IMR-90 (cell line): ENCODE results near the gene FOXP1.

ENCODE experiments used
- BHLHE40 ChIP-seq: fragments of 150-350 bp; IDR thresholded peaks from 2 replicates; pipeline ENCODE4 v1.6.1; 2016; ENCODE audit warnings: mild to moderate bottlenecking, low read depth, low read length
- CHD1 ChIP-seq: IDR thresholded peaks from 2 replicates; pipeline ENCODE4 v1.6.1; 2012; ENCODE audit warnings: low read depth, low read length, improper control_type of control experiment
- FOS ChIP-seq: fragments of 150-350 bp; IDR thresholded peaks from 2 replicates; pipeline ENCODE4 v1.6.1; 2016; ENCODE audit warnings: low read depth, low read length
- MAFK ChIP-seq: IDR thresholded peaks from 2 replicates; pipeline ENCODE4 v1.6.1; 2012; ENCODE audit warnings: low read depth, low read length, improper control_type of control experiment
- MAZ ChIP-seq: IDR thresholded peaks from 2 replicates; pipeline ENCODE4 v1.6.1; 2012; ENCODE audit warnings: low read depth, mild to moderate bottlenecking, low read length, improper control_type of control experiment, moderate library complexity, borderline replicate concordance
- MXI1 ChIP-seq: IDR thresholded peaks from 2 replicates; pipeline ENCODE4 v1.6.1; 2012; ENCODE audit warnings: low read depth, mild to moderate bottlenecking, low read length, moderate library complexity, borderline replicate concordance
- POLR2A ChIP-seq: IDR thresholded peaks from 2 replicates; pipeline ENCODE4 v1.6.1; 2012; ENCODE audit warnings: mild to moderate bottlenecking, low read depth, low read length
- RAD21 ChIP-seq: IDR thresholded peaks from 2 replicates; pipeline ENCODE4 v1.6.1; 2012; ENCODE audit warnings: low read length, improper control_type of control experiment
- RCOR1 ChIP-seq: IDR thresholded peaks from 2 replicates; pipeline ENCODE4 v1.6.1; 2012; ENCODE audit warnings: mild to moderate bottlenecking, low read length, improper control_type of control experiment; ENCODE audit not compliant: insufficient replicate concordance
- RFX5 ChIP-seq: IDR thresholded peaks from 2 replicates; pipeline ENCODE4 v1.8.0; 2012; ENCODE audit warnings: low read depth, mild to moderate bottlenecking, low read length, moderate library complexity
- SMC3 ChIP-seq: fragments of 150-350 bp; IDR thresholded peaks from 2 replicates; pipeline ENCODE4 v1.6.1; 2016; ENCODE audit warnings: low read depth, mild to moderate bottlenecking, antibody characterized with exemption, low read length, moderate library complexity
- USF2 ChIP-seq: fragments of 150-350 bp; IDR thresholded peaks from 2 replicates; pipeline ENCODE4 v1.6.1; 2017; ENCODE audit warnings: mild to moderate bottlenecking, antibody characterized with exemption, low read length, low read depth
- TF ChIP-seq, protein P1 (sequence below): conservative IDR thresholded peaks from 2 replicates; pipeline ENCODE4 v1.5.1; 2012; ENCODE audit warnings: mild to moderate bottlenecking, low read depth, low read length, improper control_type of control experiment

DNA sequence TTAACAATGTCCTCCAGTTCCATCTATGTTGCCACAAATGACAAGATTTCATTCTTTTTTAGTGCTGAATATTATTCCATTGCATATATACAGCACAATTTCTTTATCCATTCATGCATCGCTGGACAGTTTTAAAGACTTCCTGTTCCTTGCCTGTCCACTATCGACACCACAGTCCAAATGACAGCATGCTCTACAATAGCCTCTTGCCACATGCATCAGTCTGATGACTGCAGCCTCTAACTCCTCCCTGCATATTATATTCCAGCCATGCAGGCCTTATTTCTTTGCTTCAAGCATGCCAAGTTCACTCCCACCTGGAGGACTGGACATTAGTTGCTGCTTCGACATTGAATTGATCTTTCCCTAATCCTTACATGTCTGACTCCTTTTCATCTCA is 306.2 kb downstream of the FOXP1 start:
- no peak for TF ChIP-seq FOS
- no peak for TF ChIP-seq CHD1
- no peak for TF ChIP-seq MAZ
- TF ChIP-seq, protein P1, sequence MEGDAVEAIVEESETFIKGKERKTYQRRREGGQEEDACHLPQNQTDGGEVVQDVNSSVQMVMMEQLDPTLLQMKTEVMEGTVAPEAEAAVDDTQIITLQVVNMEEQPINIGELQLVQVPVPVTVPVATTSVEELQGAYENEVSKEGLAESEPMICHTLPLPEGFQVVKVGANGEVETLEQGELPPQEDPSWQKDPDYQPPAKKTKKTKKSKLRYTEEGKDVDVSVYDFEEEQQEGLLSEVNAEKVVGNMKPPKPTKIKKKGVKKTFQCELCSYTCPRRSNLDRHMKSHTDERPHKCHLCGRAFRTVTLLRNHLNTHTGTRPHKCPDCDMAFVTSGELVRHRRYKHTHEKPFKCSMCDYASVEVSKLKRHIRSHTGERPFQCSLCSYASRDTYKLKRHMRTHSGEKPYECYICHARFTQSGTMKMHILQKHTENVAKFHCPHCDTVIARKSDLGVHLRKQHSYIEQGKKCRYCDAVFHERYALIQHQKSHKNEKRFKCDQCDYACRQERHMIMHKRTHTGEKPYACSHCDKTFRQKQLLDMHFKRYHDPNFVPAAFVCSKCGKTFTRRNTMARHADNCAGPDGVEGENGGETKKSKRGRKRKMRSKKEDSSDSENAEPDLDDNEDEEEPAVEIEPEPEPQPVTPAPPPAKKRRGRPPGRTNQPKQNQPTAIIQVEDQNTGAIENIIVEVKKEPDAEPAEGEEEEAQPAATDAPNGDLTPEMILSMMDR = no peak
- no peak for TF ChIP-seq BHLHE40
- TF ChIP-seq RAD21 = no peak
- TF ChIP-seq USF2 = no peak
- no peak for TF ChIP-seq MAFK
- TF ChIP-seq POLR2A = no peak
- TF ChIP-seq RFX5 = no peak
- TF ChIP-seq RCOR1 = no peak
- TF ChIP-seq SMC3 = no peak
- no peak for TF ChIP-seq MXI1
